ENCODE results near the gene EME1.

EME1 gene

DNA sequence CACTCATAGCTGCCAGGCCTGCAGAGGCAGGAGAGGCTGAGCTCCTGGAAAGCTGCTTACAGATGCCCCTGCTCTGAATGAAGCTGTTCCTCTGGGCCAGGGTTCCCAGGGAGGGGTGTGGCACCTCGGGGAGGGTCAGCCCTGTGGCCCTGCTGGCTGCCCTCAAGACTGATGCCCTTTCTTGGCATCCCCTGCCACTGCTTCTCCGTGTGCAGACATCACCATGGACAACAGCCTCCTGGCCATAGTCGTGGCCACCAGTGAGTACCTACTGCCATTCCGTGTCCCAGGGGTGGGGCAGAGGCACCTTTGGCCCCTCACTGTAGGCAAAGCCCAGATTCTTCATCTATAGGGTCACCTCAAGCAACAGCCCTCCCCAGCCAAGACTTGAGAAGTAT is 9.0 kb upstream of the EME1 start:
- no peak for DNase-seq

DNA sequence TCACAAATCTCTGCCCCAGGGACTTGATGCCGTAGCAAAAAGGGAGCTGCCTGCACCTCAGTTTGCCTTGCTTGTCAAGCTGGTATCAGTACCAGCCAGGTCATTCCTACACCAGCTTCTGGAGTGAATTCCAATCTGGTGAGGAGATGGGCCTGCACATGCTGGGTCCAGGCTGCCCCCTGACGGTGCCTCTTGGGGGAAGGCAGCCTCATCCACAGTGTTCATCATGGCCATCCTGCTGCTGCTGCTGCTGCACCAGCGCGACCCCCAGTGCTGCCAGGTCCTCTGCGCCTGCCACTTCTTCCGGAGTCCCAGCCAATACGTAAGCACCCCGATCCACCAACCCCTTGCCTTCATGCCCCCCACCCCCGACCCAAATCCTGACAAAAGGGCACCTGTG is 8.3 kb upstream of the EME1 start:
- no peak for DNase-seq

GRCh38 chr17:50365165-50365564 is 7.9 kb upstream of the EME1 start:
- DNase-seq = no peak

DNA sequence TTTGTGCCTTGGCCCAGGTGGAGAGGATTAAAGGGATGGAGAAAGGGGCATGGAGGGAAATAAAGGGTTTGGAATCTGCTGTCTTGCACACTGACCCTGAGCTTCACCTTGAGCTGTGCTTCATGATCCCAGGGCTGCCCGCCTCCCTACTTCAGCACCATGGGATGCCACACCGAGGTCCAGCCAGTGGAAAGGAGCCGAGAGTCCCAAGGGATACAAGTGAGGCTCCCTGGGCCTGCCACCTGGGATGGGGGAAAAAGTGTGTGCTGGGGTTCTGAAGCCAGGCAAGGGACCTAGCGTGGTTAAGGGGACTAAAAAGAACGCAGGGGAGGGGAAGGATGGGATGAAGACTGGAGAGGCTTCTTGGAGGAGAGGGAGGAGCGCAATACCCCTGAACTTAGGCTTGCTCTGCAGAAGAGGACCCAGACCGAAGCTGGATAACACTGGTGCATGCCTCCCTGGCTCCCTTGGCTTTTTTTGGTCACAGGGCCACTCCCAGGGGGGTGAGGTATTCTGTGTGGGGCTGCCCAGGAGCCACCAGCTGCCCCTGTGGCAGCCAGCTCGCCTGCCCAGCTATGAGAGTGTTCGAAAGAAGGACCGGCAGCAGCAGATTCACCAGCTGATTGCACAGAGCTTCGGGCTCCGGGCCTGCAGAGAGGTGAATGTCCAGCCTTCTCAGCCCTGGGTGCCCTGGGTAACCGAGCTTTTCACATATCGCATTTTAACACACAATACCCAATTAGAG is 7.2 kb upstream of the EME1 start:
- DNase-seq = no peak

DNA sequence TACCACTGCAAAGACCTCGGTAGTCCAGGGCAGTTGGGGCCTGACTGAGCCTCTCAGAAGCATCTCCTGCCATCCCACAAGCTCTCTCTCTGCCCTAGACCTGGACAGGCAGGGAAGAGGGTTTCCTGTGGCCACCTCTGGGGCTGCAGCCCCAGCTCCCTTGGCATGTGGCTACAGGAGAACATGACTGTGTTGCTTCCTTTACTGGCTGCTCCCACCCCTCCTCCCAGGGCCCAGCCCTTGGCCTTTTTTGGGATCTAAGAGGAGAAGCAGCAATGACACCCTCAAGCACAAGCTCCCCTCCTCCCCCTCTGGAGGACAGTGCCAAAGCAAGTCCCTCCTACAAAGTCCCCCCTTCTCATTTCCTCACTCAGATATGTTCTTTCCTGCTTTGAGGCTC is 5.6 kb upstream of the EME1 start:
- DNase-seq = no peak

- DNase-seq = no peak
These were observed 3.0 kb upstream of the EME1 start for GRCh38 chr17:50370052-50370451.

GRCh38 chr17:50371526-50371925 is 1.5 kb upstream of the EME1 start:
- DNase-seq = no peak

- no peak for DNase-seq
These were observed 739 bp upstream of the EME1 start for GRCh38 chr17:50372222-50372757.

- DNase-seq = no peak
These were observed 676 bp downstream of the EME1 start for GRCh38 chr17:50373705-50374104.

DNA sequence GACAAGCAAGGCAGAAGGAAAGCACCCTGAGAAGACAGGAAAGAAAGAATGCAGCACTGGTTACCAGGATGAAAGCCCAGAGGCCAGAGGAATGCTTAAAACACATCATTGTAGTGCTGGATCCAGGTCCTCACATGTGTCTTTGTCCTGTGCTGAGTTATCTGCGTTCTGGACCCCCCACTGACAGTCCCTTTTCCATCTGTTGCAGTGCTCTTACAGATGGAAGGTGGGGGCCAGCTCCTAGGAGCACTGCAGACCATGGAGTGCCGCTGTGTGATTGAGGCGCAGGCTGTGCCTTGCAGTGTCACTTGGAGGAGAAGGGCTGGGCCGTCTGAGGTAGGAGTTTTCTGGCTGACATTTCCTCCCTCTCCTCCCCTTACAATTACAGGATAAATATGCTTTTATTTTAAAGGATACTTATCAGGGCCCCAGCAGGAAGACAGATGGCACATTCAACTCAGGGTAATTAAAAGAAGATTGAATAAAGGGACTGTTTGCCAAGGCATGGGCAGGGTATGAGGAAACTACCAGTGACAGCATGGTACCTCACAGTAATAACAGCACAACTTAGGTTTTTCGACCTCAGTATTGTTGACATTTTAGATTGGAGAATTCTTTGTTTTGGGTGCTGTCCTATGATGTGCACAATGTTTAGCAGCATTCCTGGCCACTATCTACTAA is 3.0 kb downstream of the EME1 start:
- DNase-seq = no peak

DNA sequence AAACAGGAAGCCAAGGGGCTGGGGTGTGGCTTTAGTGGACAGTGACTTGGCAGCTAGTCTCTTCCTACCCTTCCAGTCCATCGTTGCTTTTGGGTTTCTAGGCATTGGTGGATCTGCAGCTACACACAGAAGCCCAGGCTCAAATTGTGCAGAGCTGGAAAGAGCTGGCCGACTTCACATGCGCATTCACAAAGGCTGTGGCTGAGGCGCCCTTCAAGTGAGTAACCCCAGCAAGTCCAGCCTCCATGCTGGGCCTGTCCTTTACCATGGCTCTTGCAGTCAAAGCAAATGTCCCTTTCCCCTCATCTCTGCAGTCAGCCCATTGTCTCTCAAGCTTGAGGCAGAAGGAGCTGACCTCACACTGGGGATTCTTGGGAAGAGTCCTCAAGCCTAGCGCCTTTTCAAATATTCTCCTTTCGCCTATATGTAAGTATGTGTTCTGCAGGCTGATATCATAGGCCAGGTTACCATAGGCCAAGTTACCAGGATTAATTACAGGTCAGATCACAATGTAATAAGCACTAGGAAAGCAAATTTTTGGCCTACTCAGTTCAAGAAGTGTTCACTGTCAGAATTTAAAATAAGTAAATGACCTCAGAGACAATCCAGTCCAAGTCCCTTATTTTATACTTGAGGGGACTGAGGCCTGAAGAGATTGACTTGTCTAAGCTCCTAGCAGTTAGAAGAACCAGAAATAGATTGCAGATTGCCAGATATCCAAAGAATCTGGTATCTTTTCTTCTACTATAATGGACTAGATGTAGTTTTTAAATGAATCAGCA is 6.5 kb downstream of the EME1 start:
- DNase-seq = no peak

GRCh38 chr17:50380369-50381259 is 7.6 kb downstream of the EME1 start:
- DNase-seq = no peak

- no peak for DNase-seq
These were observed 8.3 kb downstream of the EME1 start for GRCh38 chr17:50381260-50381815.

- no peak for DNase-seq
These were observed 8.9 kb downstream of the EME1 start for GRCh38 chr17:50381920-50382319.

- DNase-seq = no peak
These were observed 9.9 kb downstream of the EME1 start for GRCh38 chr17:50382931-50383330.

GRCh38 chr17:50386510-50386909 is 13.5 kb downstream of the EME1 start:
- DNase-seq = no peak

- DNase-seq = no peak
These were observed 15.7 kb downstream of the EME1 start for GRCh38 chr17:50388728-50389127.

GRCh38 chr17:50389534-50389933 is 16.5 kb downstream of the EME1 start:
- no peak for DNase-seq

DNA sequence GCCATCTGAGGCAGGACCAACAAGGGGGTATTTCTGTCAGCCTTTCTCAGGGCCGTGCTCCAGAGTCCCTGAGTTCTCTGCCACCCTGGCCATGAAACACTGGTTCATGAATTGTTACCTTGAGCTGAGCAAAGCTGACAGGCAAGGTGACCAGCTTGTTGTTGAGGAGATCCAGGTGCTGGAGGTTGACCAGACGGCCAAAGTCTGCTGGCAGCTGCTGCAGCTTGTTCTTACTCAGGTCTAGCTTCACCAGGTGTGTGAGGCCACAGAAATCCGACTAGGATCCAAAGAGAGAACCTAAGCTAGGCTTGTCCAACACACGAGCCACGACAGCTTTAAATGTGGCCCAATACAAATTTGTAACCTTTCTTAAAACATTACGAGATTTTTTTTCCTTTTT is 19.6 kb downstream of the EME1 start:
- DNase-seq = no peak

DNA sequence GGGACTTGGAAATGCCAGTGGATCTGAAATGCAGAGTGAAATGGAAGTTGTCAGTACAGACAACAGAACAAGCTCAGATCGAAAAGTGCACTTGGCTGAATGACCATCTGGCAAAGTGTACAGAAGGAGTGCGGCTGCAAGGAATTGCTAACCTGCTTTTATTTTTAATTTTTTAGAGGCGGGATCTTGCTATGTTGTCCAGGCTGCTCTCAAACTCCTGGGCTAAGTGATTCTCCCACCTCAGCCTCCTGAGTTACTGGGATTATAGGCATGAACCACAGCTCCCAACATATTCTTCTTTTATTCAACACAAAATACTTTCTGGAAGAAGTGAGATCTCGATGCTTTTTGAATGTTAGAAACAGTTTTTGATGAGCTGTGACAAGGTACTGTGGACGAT is 20.7 kb downstream of the EME1 start:
- no peak for DNase-seq

DNA sequence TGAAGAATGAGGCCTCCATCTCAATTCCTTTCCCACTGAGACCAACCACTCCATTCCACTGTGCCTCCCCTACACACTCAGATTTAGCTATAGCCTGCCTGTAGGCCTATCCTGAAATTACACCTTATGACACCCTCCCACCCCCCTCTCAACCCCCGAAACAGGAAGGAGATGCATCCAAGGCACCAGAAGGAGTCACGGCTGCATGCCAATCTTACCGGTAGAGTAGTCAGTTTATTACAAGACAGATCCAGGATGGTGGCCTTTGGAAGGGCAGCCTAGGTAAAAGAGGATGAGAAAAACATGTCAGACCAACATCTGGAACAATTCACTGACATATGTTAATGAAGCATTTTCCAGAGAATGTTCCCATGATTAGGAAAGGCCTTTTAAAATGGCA is 21.7 kb downstream of the EME1 start:
- no peak for DNase-seq

Measured in right forelimb (tissue), 1 donor.